CD4-positive, alpha-beta T cell treated with Interleukin-17A for 4 hours (primary cell): Measurements from ENCODE around the gene MCEMP1.

ENCODE experiments used
- DNase-seq: peaks from one replicate; pipeline ENCODE4 v3.0.0-alpha.2; 2020; ENCODE audit warnings: mixed read lengths

Gene MCEMP1

DNA sequence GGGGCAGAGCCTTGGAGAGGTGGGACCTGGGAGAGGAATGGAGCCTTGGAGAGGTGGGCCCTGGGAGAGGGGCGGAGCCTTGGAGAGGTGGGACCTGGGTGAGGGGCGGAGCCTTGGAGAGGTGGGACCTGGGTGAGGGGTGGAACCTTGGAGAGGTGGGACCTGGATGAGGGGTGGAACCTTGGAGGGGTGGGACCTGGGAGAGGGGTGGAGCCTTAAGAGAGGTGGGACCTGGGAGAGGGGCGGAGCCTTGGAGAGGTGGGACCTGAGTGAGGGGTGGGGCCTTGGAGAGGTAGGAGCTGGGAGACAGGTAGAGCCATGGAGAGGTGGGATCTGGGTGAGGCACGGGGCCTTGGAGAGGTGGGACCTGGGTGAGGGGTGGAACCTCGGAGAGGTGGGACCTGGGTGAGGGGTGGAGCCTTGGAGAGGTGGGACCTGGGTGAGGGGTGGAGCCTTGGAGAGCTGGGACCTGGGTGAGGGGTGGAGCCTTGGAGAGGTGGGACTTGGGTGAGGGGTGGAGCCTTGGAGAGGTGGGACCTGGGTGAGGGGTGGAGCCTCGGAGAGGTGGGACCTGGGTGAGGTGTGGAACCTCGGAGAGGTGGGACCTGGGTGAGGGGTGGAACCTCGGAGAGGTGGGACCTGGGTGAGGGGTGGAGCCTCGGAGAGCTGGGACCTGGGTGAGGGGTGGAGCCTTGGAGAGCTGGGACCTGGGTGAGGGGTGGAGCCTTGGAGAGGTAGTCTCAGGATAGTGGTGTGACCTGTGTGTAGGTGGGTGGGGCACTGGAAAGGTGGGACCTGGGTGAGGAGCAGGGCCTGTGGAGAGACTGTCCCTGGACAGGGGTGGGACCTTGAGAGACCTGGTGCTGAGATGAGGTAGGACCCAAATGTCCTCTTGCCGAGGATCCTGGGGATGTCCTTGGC, 33.0 kb upstream of the MCEMP1 start:
- DNase-seq: peak; percentile 14

DNA sequence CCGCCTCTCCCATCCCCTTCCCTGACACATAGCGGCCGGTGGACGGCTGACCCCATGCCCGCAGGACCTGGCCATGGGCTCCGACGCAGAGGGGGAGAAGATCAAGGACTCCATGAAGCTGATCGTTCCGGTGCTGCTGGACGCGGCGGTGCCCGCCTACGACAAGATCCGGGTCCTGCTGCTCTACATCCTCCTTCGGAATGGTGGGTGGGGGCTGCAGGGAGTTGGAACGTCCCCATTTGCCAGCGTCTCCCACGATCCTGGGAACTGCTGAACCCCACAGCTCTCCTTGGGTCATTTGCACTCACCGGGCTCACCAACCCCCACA, 32.4 kb upstream of the MCEMP1 start:
- DNase-seq: no peak

DNA sequence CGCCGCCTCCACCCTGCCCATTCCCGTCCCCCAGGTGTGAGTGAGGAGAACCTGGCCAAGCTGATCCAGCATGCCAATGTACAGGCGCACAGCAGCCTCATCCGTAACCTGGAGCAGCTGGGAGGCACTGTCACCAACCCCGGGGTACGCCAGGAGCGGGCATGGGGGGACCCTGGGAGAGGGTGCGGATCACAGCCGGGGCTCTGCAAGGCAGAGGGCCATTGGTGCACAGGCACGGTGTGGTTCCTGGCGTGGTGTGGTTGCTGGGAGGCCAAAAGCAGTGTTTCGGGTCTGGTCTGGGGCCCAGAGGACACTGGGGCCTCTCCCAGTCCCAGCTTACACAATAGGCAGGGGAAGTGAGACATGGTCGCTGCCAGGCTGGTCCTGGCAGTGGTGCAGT, 31.7 kb upstream of the MCEMP1 start:
- DNase-seq: no peak

GRCh38 chr19:7645656-7646425, 31.0 kb upstream of the MCEMP1 start:
- no peak for DNase-seq

DNA sequence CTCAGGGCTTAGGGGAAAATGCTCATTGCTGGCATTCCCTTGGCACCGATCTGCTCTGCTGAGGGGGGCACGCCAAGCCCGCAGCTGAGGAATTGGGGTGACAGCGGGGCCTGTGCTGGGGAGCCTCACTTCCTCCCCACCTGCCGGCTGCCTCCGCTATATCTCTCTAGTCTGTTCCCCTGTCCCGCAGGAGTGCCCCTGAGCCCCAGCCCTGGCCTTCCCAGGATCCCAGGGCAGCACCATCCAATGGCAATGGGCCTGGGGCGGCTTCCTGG, 30.5 kb upstream of the MCEMP1 start:
- no peak for DNase-seq

- no peak for DNase-seq
These were observed 29.7 kb upstream of the MCEMP1 start for GRCh38 chr19:7647156-7647555.

GRCh38 chr19:7648265-7649014, 28.4 kb upstream of the MCEMP1 start:
- DNase-seq: no peak

GRCh38 chr19:7650148-7650547, 26.7 kb upstream of the MCEMP1 start:
- no peak for DNase-seq

DNA sequence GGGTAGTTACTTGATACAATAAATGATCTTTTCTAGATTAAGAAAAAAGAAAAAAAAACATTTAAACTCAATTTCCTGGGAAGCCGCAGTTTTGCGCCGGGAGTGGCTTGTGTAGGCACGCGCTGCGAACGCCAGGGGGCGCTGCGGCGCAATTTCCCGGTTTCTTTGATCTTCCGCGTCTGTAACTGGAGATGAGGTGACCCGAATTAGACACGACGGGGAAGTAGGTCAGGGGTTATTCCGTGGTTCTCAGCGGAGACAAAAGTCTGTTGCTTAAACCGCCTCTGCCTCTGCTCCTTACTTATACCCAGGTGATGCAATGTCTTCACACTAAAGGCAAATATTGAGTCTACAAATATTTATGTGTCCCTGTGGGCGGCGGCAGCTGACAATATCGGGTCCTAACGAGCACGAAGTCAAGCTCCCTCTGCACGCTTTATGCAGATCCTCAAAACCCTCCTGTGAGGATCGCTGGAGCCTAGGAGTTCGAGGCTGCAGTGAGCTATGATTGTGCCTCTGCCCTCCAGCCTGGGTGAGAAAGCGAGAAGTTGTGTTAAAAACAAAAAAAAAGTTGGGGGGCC, 24.7 kb upstream of the MCEMP1 start:
- DNase-seq: peak; percentile 92

GRCh38 chr19:7654401-7654800, 22.5 kb upstream of the MCEMP1 start:
- DNase-seq: no peak

DNA sequence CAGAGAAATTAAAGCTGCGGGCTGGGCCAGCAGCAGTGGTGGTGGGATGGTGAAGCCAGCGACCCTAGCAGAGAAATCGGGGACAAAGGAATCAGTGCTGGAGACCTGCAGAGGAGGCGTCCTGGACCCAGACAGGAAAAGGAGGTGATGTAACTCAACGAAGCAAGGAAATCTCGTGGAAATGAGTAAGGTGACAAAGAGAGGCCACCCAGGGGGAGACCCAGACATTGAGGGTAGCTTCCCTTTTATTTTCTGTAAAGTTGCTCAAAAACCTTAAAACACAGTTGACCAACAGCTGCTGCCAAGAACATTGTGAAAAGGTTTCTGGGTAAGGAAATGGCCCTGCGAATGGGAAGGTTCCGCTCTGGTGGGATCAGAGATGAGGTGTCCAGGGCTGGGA, 21.3 kb upstream of the MCEMP1 start:
- no peak for DNase-seq

GRCh38 chr19:7657131-7657751, 19.6 kb upstream of the MCEMP1 start:
- DNase-seq: peak; percentile 44

DNA sequence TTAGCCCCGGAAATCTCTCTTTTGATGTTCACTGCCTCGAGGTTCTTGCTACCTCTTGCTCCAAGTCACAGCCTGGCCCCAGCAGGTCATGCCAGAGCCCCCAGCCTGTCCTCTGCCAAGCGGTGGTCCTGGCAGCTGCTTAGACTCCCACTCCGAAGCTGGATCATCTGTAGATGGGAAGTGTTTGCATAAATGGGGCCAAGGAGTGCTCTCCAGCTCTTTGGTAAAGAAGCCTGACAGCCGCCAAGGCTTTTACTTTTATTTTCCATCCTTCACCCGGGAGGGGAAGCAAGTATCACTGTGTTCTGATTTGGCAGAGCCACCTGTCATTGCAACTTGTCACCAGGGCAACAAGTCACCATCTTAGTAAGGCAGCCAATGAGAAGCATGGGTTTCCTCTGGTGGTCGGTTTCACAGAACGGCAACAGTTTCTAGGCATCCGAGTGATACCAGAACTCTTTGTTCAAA, 18.6 kb upstream of the MCEMP1 start:
- peak; percentile 56 for DNase-seq

- DNase-seq: no peak
These were observed 14.9 kb upstream of the MCEMP1 start for GRCh38 chr19:7661744-7662538.

DNA sequence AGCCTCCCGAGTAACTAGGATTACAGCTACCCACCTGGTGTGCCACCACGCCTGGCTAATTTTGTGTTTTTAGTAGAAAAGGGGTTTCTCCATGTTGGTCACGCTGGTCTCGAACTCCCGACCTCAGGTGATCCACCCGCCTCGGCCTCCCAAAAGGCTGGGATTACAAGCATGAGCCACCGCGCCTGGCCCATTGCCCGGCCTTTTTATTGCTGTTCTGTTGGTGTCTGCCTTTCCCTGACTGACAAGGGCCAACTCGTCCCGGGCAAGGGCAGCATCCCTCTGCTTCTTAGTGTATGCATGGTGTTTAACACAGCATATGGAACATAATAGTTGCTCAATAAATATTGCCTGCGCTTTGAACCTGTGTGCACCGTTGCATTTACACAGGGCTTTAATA, 14.2 kb upstream of the MCEMP1 start:
- no peak for DNase-seq

DNA sequence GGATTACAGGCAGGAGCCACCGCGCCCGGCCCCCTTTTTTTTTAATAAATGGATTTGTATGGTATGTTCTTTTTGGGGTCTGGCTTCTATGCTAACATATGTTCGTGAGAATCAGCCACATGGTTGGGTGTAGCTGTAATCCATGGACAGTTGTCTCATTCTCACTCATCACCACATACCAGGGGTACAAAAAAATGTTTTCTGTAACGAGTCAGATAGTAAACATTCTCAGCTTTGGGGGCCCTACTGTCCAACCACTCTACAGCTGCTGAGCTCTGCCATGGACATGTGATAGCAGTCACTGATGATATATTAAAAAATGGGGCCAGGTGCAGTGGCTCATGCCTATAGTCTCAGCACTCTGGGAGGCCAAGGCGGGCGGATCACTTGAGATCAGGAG, 13.2 kb upstream of the MCEMP1 start:
- no peak for DNase-seq

- DNase-seq: no peak
These were observed 11.8 kb upstream of the MCEMP1 start for GRCh38 chr19:7665076-7665475.

DNA sequence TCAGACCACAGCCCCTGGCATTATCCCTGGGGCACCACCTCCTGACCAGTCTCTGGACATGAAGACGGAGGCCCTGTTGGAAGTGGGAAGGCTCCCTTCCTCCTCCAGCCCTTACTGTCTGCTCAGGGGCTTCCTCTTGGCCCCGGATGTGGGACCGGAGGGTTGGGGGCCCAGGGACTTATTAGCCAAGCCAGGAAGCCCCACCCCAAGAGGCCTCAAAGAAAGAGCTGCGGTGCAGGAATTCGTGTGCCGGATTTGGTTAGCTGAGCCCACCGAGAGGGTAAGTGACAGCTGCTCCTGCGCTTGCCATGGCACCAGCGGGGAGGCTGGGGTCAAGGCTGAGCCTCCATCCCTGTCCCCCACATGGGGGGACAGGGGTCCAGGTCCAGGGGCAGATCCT, 8.0 kb upstream of the MCEMP1 start, which contains the start of gene RETN:
RETN (plus strand) TSS at position 208 of the 400 bp plus-strand sequence. CDS start 278 bp downstream, outside the sequence.
- DNase-seq: no peak

DNA sequence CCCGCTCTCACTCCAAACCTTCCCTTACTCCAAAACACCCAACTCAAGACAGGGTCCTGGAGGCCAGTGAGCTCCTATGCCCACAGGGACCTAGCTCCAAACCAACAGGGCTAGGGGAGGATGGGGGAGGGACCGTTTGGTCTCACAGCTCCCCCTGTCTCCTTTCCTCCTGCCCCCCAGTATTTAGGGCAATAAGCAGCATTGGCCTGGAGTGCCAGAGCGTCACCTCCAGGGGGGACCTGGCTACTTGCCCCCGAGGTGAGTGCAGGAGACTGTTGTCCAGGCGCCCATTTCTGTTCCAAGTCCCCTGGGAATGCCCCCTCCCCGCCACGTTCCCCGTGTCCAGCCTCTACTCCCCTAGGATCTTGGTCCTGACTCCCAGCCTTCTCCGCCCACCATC, 7.2 kb upstream of the MCEMP1 start:
- no peak for DNase-seq

DNA sequence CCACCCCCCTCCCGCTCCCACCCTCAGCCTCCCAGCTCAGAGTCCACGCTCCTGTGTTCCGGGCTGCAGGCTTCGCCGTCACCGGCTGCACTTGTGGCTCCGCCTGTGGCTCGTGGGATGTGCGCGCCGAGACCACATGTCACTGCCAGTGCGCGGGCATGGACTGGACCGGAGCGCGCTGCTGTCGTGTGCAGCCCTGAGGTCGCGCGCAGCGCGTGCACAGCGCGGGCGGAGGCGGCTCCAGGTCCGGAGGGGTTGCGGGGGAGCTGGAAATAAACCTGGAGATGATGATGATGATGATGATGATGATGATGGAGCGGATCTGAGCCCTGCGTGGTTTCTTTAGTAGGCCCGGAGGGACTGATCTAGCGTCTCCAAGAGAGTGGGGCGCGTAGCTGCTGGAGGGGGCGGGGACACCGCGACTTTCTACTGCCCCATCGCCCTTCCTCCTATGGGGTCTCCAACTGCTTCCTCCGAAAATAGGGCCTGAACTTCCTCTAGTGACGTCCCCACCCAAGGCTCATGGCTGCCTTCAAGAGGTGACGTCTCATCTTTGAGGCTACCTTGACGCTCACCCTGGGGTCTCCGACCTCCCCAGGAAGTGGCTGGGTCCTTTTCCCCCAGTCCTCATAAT, 6.6 kb upstream of the MCEMP1 start:
- peak; percentile 18 for DNase-seq

DNA sequence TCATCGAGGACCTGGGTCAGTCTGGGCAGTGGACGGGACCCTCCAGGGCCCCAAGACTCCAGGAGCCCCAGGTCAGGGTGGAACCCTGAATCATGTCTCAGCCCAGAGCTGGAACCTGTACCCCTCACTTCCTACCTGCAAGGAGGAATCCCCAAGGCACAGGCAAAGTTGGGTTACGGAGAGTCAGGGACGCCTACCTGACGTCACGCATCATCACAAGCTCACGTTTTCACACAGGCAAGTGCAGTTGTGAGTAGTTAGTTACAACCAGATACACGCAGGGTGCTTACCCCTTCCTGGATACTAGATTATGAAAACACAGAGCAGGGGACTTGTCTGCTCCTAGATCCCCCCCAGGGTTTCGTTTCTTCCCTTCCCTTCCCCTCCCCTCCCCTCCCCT, 6.1 kb upstream of the MCEMP1 start:
- no peak for DNase-seq
